Fibroblast of pulmonary artery (primary cell): ENCODE measurements around the gene NDUFB8.

ENCODE experiments used
- DNase-seq: peaks from one replicate; pipeline ENCODE4 v3.0.0-alpha.2; 2010; ENCODE audit warnings: low read depth
- H3K4me3 ChIP-seq: replicated peaks from 2 replicates; pipeline ENCODE4 v1.5.1; 2011; ENCODE audit warnings: low read depth, mild to moderate bottlenecking, control low read depth, low read length, moderate library complexity
- CTCF ChIP-seq: IDR thresholded peaks from 2 replicates; pipeline ENCODE4 v1.5.1; 2011; ENCODE audit warnings: mild to moderate bottlenecking, control low read depth, low read length, inconsistent platforms; ENCODE audit errors: missing control alignments

NDUFB8 gene

GRCh38 chr10:100562008-100562672 lies 32.5 kb upstream of the NDUFB8 start:
- DNase-seq, result peak; percentile 75
- peak; percentile 82 for TF ChIP-seq CTCF
- H3K4me3 ChIP-seq, result no peak overlapping the region

- no peak overlapping the region for H3K4me3 ChIP-seq
- no peak for TF ChIP-seq CTCF
- DNase-seq, result no peak
Measured at GRCh38 chr10:100561005-100561404, 31.3 kb upstream of the NDUFB8 start.

DNA sequence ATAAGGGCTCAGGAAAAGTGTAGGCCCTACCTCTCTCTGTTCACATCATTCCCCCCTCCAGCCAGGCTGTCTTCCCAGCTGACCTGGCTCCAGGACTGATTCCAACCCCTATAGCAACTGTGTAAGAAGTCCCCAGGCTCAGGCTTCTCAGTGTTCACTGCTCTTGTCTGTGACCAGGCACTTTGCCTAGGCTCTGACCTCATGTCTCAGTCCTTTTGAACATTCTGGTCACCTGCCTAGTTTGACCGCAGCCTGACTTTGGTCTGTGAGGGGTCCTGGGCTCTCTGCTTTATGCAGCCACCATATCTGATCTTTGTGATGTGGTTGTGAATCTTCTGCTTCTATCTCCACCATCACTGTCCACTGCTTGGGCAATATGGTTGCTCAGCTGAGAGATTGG lies 30.6 kb upstream of the NDUFB8 start:
- TF ChIP-seq CTCF, result no peak
- no peak for DNase-seq
- no peak overlapping the region for H3K4me3 ChIP-seq

GRCh38 chr10:100554902-100555301 lies 25.2 kb upstream of the NDUFB8 start:
- H3K4me3 ChIP-seq, result no peak overlapping the region
- no peak for TF ChIP-seq CTCF
- no peak for DNase-seq

DNA sequence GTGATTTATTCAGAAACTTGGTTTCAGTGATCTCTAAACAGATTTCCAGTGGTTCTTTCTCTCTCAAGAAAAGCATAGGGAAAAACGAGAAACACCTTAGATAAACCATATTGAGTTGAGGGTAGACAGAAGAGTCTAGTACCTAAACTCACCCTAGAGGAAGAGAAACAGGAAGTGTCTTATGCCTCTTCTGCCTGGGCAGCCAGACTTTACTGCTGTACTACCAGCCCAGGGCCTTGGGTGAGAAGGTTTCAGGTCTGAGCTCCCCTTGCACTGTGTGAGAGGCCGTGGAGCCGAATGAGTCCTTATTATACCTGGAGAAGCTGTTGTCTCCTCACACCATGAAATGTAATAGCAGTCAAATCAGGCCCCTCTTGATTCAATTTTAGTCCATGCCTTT lies 24.3 kb upstream of the NDUFB8 start:
- DNase-seq, result no peak
- TF ChIP-seq CTCF, result no peak
- no peak overlapping the region for H3K4me3 ChIP-seq

- no peak for DNase-seq
Measured at GRCh38 chr10:100551738-100552137, 22.1 kb upstream of the NDUFB8 start.

More at GRCh38 chr10:100551738-100552137, 22.1 kb upstream of the NDUFB8 start:
- TF ChIP-seq CTCF, result no peak
- H3K4me3 ChIP-seq, result no peak overlapping the region
